B cell (primary cell): ENCODE measurements around the gene GMPS. TPM values are rescaled to one million over a fixed set of nuclear protein-coding genes. Genes with fewer than 3 reads are reported as not detected.

Experiments
- ATAC-seq: fragments of 200-7000 bp; cut with Tn5 transposase; one replicate; pipeline ENCODE4 v1.10.0; 2021; ENCODE audit warnings: low read depth, mild to moderate bottlenecking, moderate number of reproducible peaks, moderate library complexity
- CTCF ChIA-PET: fragments of 350-600 bp; sonication (Branson Sonifier 250); formaldehyde crosslinking; loops from one replicate; lab custom pipeline; 2021; ENCODE audit warnings: antibody characterized with exemption, inconsistent platforms; lab: Charles Lee
- POLR2A ChIA-PET: fragments of 350-600 bp; sonication (Branson Sonifier 250); formaldehyde crosslinking; loops from one replicate; lab custom pipeline; 2021; ENCODE audit warnings: antibody characterized with exemption; lab: Charles Lee
- DNase-seq: peaks from one replicate; pipeline ENCODE4 v3.0.0; 2013
- H2AFZ ChIP-seq: 2 replicates; pipeline ENCODE4 v1.6.1; 2012; ENCODE audit warnings: mild to moderate bottlenecking, low read depth, low read length; ENCODE audit not compliant: insufficient read depth, poor library complexity, severe bottlenecking
- H3K27ac ChIP-seq, 2 donors: 1 replicate in 1 of 2; 2 replicates in 1 of 2; pipeline ENCODE4 v1.5.1; 2012 to 2013; ENCODE audit warnings: low read length in 2 of 2, mild to moderate bottlenecking in 2 of 2, moderate library complexity in 1 of 2
- H3K27me3 ChIP-seq, 4 experiments: fragments of 200-600 bp in 1 of 4; sonication (generic) in 1 of 4; replicated peaks in 1 of 4; 1 replicate in 2 of 4; 2 replicates in 2 of 4; pipeline versions ENCODE4 v1.6.1 to v1.7.0; 2013 to 2016; ENCODE audit warnings: low read length in 3 of 4, mild to moderate bottlenecking in 2 of 4, mixed read lengths in 1 of 4, moderate library complexity in 1 of 4; ENCODE audit not compliant: insufficient read depth in 4 of 4, control insufficient read depth in 3 of 4; ENCODE audit errors: control extremely low read depth in 1 of 4
- H3K36me3 ChIP-seq, 2 experiments: replicated peaks in 1 of 2; 1 replicate in 1 of 2; 2 replicates in 1 of 2; pipeline versions ENCODE4 v1.6.1 to v1.7.1; 2013; ENCODE audit warnings: low read length in 1 of 2; ENCODE audit not compliant: insufficient read depth in 2 of 2, control insufficient read depth in 1 of 2; ENCODE audit errors: control extremely low read depth in 1 of 2, extremely low read depth in 1 of 2
- H3K4me1 ChIP-seq, 2 donors: fragments of 200-600 bp in 1 of 2; sonication (generic) in 1 of 2; 1 replicate in 1 of 2; 2 replicates in 1 of 2; pipeline versions ENCODE4 v1.5.1 to v1.6.1; 2013 to 2017; ENCODE audit warnings: low read length in 2 of 2; ENCODE audit not compliant: control insufficient read depth in 2 of 2, insufficient read depth in 2 of 2
- H3K4me2 ChIP-seq: replicated peaks from 2 replicates; pipeline ENCODE3; 2012; ENCODE audit warnings: mild to moderate bottlenecking, low read depth, low read length; ENCODE audit not compliant: poor library complexity, severe bottlenecking
- H3K4me3 ChIP-seq, 5 experiments: fragments of 200-600 bp in 1 of 5; sonication (generic) in 1 of 5; 1 replicate in 3 of 5; 2 replicates in 2 of 5; pipeline versions ENCODE4 v1.5.1 to v1.7.0; 2011 to 2016; ENCODE audit warnings: low read length in 4 of 5, mild to moderate bottlenecking in 4 of 5, low read depth in 2 of 5, control low read depth in 1 of 5, moderate library complexity in 1 of 5; ENCODE audit not compliant: insufficient read depth in 1 of 5; ENCODE audit errors: control extremely low read depth in 1 of 5, extremely low read depth in 1 of 5
- H3K79me2 ChIP-seq: fragments of 200-600 bp; sonication (generic); one replicate; pipeline ENCODE4 v1.6.0; 2016; ENCODE audit warnings: low read length; ENCODE audit not compliant: control insufficient read depth, insufficient read depth
- H3K9ac ChIP-seq: fragments of 200-600 bp; sonication (generic); 2 replicates; pipeline ENCODE4 v1.6.1; 2017; ENCODE audit warnings: mild to moderate bottlenecking, low read length, moderate library complexity
- H3K9me3 ChIP-seq, 3 donors: one replicate each; pipeline versions ENCODE4 v1.6.1 to v1.7.1; 2013; ENCODE audit warnings: low read length in 2 of 3; ENCODE audit not compliant: control insufficient read depth in 2 of 3, insufficient read depth in 1 of 3; ENCODE audit errors: control extremely low read depth in 1 of 3
- H4K20me1 ChIP-seq: 2 replicates; pipeline ENCODE4 v1.6.0; 2012; ENCODE audit warnings: mild to moderate bottlenecking, low read length; ENCODE audit not compliant: insufficient read depth, control insufficient read depth, poor library complexity, severe bottlenecking
- H3K27ac Mint-ChIP-seq: one replicate; pipeline ENCODE4 v1.8.0; 2021; ENCODE audit warnings: mixed read lengths
- H3K27me3 Mint-ChIP-seq: one replicate; pipeline ENCODE4 v1.8.0; 2021; ENCODE audit warnings: mixed read lengths
- H3K4me1 Mint-ChIP-seq: one replicate; pipeline ENCODE4 v1.8.0; 2021; ENCODE audit warnings: mixed read lengths
- H3K4me3 Mint-ChIP-seq: one replicate; pipeline ENCODE4 v1.8.0; 2021; ENCODE audit warnings: mixed read lengths
- H3K9me3 Mint-ChIP-seq: one replicate; pipeline ENCODE4 v1.8.0; 2022; ENCODE audit warnings: mixed read lengths; ENCODE audit not compliant: insufficient read depth
- CTCF ChIP-seq: fragments of 200-600 bp; IDR thresholded peaks from one replicate; pipeline ENCODE4 v1.8.0; 2022; ENCODE audit warnings: antibody characterized with exemption, mild to moderate bottlenecking
- EZH2 ChIP-seq: IDR thresholded peaks from 2 replicates; pipeline ENCODE4 v1.6.1; 2012; ENCODE audit warnings: borderline replicate concordance, low read depth, mild to moderate bottlenecking, moderate library complexity, low read length; ENCODE audit not compliant: insufficient read depth, poor library complexity, severe bottlenecking
- WGBS: methylation state at CpG from one replicate; pipeline ENCODE4 v1.1.5; 2013; ENCODE audit warnings: missing lambda C conversion rate; ENCODE audit not compliant: insufficient coverage; 5-methylcytosine and 5-hydroxymethylcytosine counted together
- intact Hi-C: fragments of 100-400 bp; cut with micrococcal nuclease; formaldehyde crosslinking; loops from one replicate; pipeline ENCODE4 v1.10.0; 2022
- polyA plus RNA-seq: library from polyadenylated mRNA; depleted of rRNA; stranded (reverse); fragments of >200 nt; gene quantifications from 2 replicates; pipeline ENCODE4 v1.2.3, GENCODE V29; 2012
- total RNA-seq, 2 donors: library from RNA; stranded (reverse); fragments of 120-200 nt in 1 of 2; gene quantifications; 1 replicate in 1 of 2; 2 replicates in 1 of 2; pipeline versions ENCODE4 v1.2.3 to v1.2.4, GENCODE V29; 2013 to 2022

Gene GMPS
- total and polyA plus RNA-seq, 2 donors (not counting 1 experiment from before 2014, with no cell fraction given): 12.0 to 30.8 TPM

GRCh38 chr3:155854141-155854940, 16.1 kb upstream of the GMPS start, which contains the start of gene SLC33A1:
Gene SLC33A1, minus strand, starts transcription at chr3:155854427. Its CDS starts 430 bp downstream, at chr3:155853997.
- Histone ChIP-seq H3K79me2 (peaks cover 47% of the 10 kb centered on the region), H3K27me3 (no peaks in the 10 kb centered on the region), H4K20me1 (peaks cover 8% of the 10 kb centered on the region), H2AFZ (peak within 1 kb of the TSS; percentile 93), H3K36me3 (peaks cover 0 to 3% of the 10 kb centered on the region in 2 experiments), H3K27ac (peak within 1 kb of the TSS; percentile 90 to 97), H3K4me3 (peak within 1 kb of the TSS; percentile 82 to 99 (median 92)), H3K4me2 (peak within 1 kb of the TSS; percentile 97), H3K4me1 (peaks cover 25 to 37% of the 10 kb centered on the region in 2 donors), H3K9ac (peak within 1 kb of the TSS; percentile 87), H3K9me3 (peaks cover 0 to 6% (median 0%) of the 10 kb centered on the region in 3 donors)
- TF ChIP-seq CTCF: no peak
- Mint-ChIP-seq H3K9me3 (peaks cover 4% of the 10 kb centered on the region), H3K27ac (peak within 1 kb of the TSS; percentile 99), H3K27me3 (no peaks in the 10 kb centered on the region), H3K4me3 (peak within 1 kb of the TSS; percentile 97), H3K4me1 (peaks cover 36% of the 10 kb centered on the region)
- ChIA-PET CTCF (interaction anchor here (1.2 to 2.9 kb wide), 4 partner anchors 16 to 48 kb away, joined by 4 to 20 read pairs (median 4); partner anchors contain the start of genes C3orf33 and GMPS), POLR2A (interaction anchor here (1.3 to 1.4 kb wide), 2 partner anchors 17 to 49 kb away, joined by 5 to 9 read pairs; partner anchors contain the start of gene C3orf33)
- WGBS: under 1% methylated on average over 49 of the region's 50 CpGs
- intact Hi-C loops: loop anchor here (1.0 to 5.0 kb wide), 9 partner anchors 16 to 1530 kb away; partner anchors contain the start of genes CCNL1, DHX36, GMPS and SSR3
- peak; percentile 100 for DNase-seq
- ATAC-seq: peak; percentile 90

DNA sequence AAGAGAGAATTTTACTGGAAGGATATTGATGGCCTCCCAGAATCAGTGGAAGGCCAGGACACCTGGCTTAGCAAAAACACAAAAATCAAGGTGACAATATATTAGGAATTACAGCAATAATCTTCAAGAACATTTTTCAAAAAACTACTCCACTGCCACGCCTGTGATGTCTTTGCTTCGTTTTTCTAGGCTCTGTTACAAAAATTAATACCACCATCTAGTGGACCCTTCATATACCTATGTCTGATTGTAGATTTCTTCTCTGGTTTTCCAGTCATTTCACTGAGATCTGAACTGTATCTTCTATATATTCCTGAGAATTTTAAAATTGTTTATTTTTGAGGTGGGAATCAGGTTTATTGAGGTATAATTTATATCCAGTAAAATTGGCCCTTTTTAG, 10.6 kb upstream of the GMPS start:
- Mint-ChIP-seq H3K4me3 (no peak overlapping the region), H3K4me1 (peaks cover 6% of the 10 kb centered on the region), H3K9me3 (peaks cover under 1% of the 10 kb centered on the region), H3K27ac (no peak overlapping the region), H3K27me3 (no peaks in the 10 kb centered on the region)
- Histone ChIP-seq H3K27ac (no peak overlapping the region), H3K27me3 (no peaks in the 10 kb centered on the region), H3K9me3 (peaks cover 0 to 5% (median 0%) of the 10 kb centered on the region in 3 donors), H3K4me3 (no peak overlapping the region), H3K36me3 (no peaks in the 10 kb centered on the region), H3K79me2 (no peaks in the 10 kb centered on the region), H3K4me1 (peaks cover 2 to 5% of the 10 kb centered on the region in 2 donors), H3K4me2 (no peak overlapping the region), H2AFZ (peak overlapping the region; percentile 3), H3K9ac (no peak overlapping the region), H4K20me1 (no peaks in the 10 kb centered on the region)
- ChIA-PET CTCF (no interaction called here), POLR2A (no interaction called here)
- TF ChIP-seq EZH2 (no peak), CTCF (peak; percentile 19)
- peak; percentile 15 for DNase-seq
- intact Hi-C loops: loop anchor here (5.0 kb wide), 1 partner anchor 508 kb away; no protein-coding TSS in a partner anchor
- no peak for ATAC-seq
- 0% methylated on average over 1 of the region's 2 CpGs for WGBS
